Lung (tissue), 12 donors: ENCODE measurements around the gene HECTD4. TPM values are rescaled to one million over a fixed set of nuclear protein-coding genes. Genes with fewer than 3 reads are reported as not detected.

Experiments
- ATAC-seq: fragments of 200-7000 bp; cut with Tn5 transposase; one replicate; pipeline ENCODE4 v1.9.1; 2020; ENCODE audit warnings: moderate number of reproducible peaks; ENCODE audit not compliant: insufficient read depth, low FRiP score
- DNase-seq, 3 donors: peaks; one replicate each; pipeline ENCODE4 v3.0.0-alpha.2; 2013 to 2017
- H3K27ac ChIP-seq, 2 donors: one replicate each; pipeline ENCODE4 v1.5.1; 2013; ENCODE audit warnings: mild to moderate bottlenecking in 2 of 2, moderate library complexity in 2 of 2, control low read depth in 1 of 2, inconsistent platforms in 1 of 2, low read depth in 1 of 2, low read length in 1 of 2
- H3K27me3 ChIP-seq, 3 donors: one replicate each; pipeline ENCODE4 v1.5.1; 2013; ENCODE audit warnings: low read length in 2 of 3; ENCODE audit not compliant: control insufficient read depth in 3 of 3, insufficient read depth in 3 of 3
- H3K36me3 ChIP-seq, 4 donors: one replicate each; pipeline ENCODE4 v1.5.1; 2013; ENCODE audit warnings: low read length in 4 of 4, mild to moderate bottlenecking in 1 of 4, moderate library complexity in 1 of 4; ENCODE audit not compliant: control insufficient read depth in 4 of 4, insufficient read depth in 4 of 4
- H3K4me1 ChIP-seq, 5 donors: one replicate each; pipeline ENCODE4 v1.5.1; 2013; ENCODE audit warnings: low read length in 5 of 5, mild to moderate bottlenecking in 2 of 5, moderate library complexity in 1 of 5; ENCODE audit not compliant: control insufficient read depth in 5 of 5, insufficient read depth in 5 of 5
- H3K4me3 ChIP-seq: one replicate; pipeline ENCODE4 v1.5.1; 2013; ENCODE audit warnings: mild to moderate bottlenecking, control low read depth, moderate library complexity
- H3K9ac ChIP-seq, 2 donors: one replicate each; pipeline ENCODE4 v1.5.1; 2013; ENCODE audit warnings: low read length in 2 of 2, control low read depth in 1 of 2; ENCODE audit not compliant: insufficient read depth in 1 of 2
- H3K9me3 ChIP-seq, 4 donors: one replicate each; pipeline ENCODE4 v1.5.1; 2013; ENCODE audit warnings: low read length in 3 of 4, mild to moderate bottlenecking in 1 of 4, moderate library complexity in 1 of 4; ENCODE audit not compliant: control insufficient read depth in 4 of 4, insufficient read depth in 3 of 4
- WGBS, 2 donors: extraction: QIAGEN DNeasy Blood & Tissue Kit; methylation state at CpG; one replicate each; pipeline ENCODE4 v1.1.7; 2013; 5-methylcytosine and 5-hydroxymethylcytosine counted together
- polyA plus RNA-seq, 2 donors: library from polyadenylated mRNA; stranded (reverse); fragments of 200-250 nt; gene quantifications; one replicate each; pipeline ENCODE4 v1.2.1, GENCODE V29; 2013
- total RNA-seq, 2 donors: library from RNA; depleted of rRNA in 1 of 2; stranded (reverse); fragments of >200 nt in 1 of 2; gene quantifications; one replicate each; pipeline ENCODE4 v1.2.1, GENCODE V29; 2014 to 2021
- TF ChIP-seq, protein P1 (sequence below): IDR thresholded peaks from 2 replicates; pipeline ENCODE4 v1.5.1; 2012; ENCODE audit warnings: mild to moderate bottlenecking; ENCODE audit errors: control extremely low read depth, extremely low read depth
- donor health status: control.
- donor health status: control.
- donor health status: Bipolar disorder and iron deficiency.
- donor health status: healthy.
- donor health status: DM: yes; HTN: yes; CAD: no.

The HECTD4 gene
- total and polyA plus RNA-seq, 4 donors, result 4.5 to 96.5 (median 35.7) TPM

- no peak overlapping the region for H3K4me3 ChIP-seq
- no peak overlapping the region for H3K27ac ChIP-seq
- no peaks in the 10 kb centered on the region for H3K27me3 ChIP-seq
- H3K9ac ChIP-seq, result no peak overlapping the region
- no peak for ATAC-seq
- TF ChIP-seq, protein P1, sequence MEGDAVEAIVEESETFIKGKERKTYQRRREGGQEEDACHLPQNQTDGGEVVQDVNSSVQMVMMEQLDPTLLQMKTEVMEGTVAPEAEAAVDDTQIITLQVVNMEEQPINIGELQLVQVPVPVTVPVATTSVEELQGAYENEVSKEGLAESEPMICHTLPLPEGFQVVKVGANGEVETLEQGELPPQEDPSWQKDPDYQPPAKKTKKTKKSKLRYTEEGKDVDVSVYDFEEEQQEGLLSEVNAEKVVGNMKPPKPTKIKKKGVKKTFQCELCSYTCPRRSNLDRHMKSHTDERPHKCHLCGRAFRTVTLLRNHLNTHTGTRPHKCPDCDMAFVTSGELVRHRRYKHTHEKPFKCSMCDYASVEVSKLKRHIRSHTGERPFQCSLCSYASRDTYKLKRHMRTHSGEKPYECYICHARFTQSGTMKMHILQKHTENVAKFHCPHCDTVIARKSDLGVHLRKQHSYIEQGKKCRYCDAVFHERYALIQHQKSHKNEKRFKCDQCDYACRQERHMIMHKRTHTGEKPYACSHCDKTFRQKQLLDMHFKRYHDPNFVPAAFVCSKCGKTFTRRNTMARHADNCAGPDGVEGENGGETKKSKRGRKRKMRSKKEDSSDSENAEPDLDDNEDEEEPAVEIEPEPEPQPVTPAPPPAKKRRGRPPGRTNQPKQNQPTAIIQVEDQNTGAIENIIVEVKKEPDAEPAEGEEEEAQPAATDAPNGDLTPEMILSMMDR, result no peak
- H3K9me3 ChIP-seq, result peaks cover 0 to 3% (median 0%) of the 10 kb centered on the region in 4 donors
- no peaks in the 10 kb centered on the region for H3K4me1 ChIP-seq
- 92 to 94% methylated on average over 26 of the region's 26 CpGs for WGBS, 2 donors
- DNase-seq, result no peak
- H3K36me3 ChIP-seq, result peaks cover 3 to 51% (median 33%) of the 10 kb centered on the region in 4 donors
These were observed 218.1 kb downstream of the HECTD4 start for GRCh38 chr12:112164011-112164660.

DNA sequence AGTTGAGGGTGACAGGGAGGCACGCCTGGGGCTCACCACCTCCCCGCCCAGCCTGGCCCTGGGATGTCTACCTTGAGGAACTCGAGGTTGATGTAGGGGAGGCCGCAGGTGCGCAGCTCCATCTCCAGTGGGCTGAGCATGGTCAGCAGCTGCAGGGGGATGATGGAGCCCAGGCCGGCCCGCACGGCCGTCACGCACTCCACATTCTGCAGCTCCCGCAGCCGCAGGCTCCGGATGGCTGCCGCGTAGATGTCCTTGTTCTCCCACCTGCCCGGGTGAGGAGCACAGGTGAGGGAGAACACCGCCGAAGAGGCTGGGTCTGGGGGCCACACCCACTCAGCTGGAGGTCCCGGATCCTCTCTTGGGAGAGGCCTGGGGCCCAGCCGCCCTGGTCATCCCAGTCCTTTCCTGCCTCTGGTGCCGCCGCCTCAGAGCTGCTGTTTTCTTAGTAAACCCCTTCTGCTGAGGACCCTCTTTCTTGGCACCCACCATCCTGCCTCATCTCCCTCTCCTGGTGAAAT lies 218.7 kb downstream of the HECTD4 start:
- no peak overlapping the region for H3K27ac ChIP-seq
- H3K4me3 ChIP-seq, result no peak overlapping the region
- H3K9ac ChIP-seq, result no peak overlapping the region
- H3K27me3 ChIP-seq, result no peaks in the 10 kb centered on the region
- peaks cover 3 to 51% (median 37%) of the 10 kb centered on the region in 4 donors for H3K36me3 ChIP-seq
- no peak for ATAC-seq
- 95 to 96% methylated on average over 22 of the region's 22 CpGs for WGBS, 2 donors
- H3K9me3 ChIP-seq, result peaks cover 0 to 5% (median under 1%) of the 10 kb centered on the region in 4 donors
- TF ChIP-seq, protein P1, result no peak
- no peaks in the 10 kb centered on the region for H3K4me1 ChIP-seq
- DNase-seq, result no peak

- H3K36me3 ChIP-seq, result peaks cover 3 to 51% (median 35%) of the 10 kb centered on the region in 4 donors
- H3K27me3 ChIP-seq, result no peaks in the 10 kb centered on the region
- H3K9me3 ChIP-seq, result peaks cover 0 to 7% (median 2%) of the 10 kb centered on the region in 4 donors
- TF ChIP-seq, protein P1, result no peak
- WGBS, 2 donors, result 94% methylated on average over 8 of the region's 8 CpGs
- ATAC-seq (no peak), DNase-seq (no peak)
- no peak overlapping the region for H3K27ac ChIP-seq
- no peak overlapping the region for H3K9ac ChIP-seq
- H3K4me3 ChIP-seq, result no peak overlapping the region
- H3K4me1 ChIP-seq, result no peaks in the 10 kb centered on the region
These were observed 219.2 kb downstream of the HECTD4 start for GRCh38 chr12:112163056-112163455.
